Measurements from ENCODE around the gene ZNF100. TPM values are rescaled to one million over a fixed set of nuclear protein-coding genes. Genes with fewer than 3 reads are reported as not detected.

The ZNF100 gene
- total and polyA plus RNA-seq, 12 donors = 2.0 to 18.7 (median 9.6) TPM

GRCh38 chr19:21707065-21707464 is 60.3 kb downstream of the ZNF100 start:
- TF ChIP-seq CTCF (IDR thresholded peaks at IDR 0.05) = no peak
- no peak for TF ChIP-seq POLR2A (IDR thresholded peaks at IDR 0.05)
- H3K4me3 ChIP-seq = no peak overlapping the region
- intact Hi-C loops (cut with DNase I) = no loop called here
- no peaks in the 10 kb centered on the region for H3K4me1 ChIP-seq (replicated peaks in 1 of 2)
- 87 to 94% (median 89%) methylated on average over 4 of the region's 4 CpGs for WGBS, 4 donors
- no peaks in the 10 kb centered on the region for H3K36me3 ChIP-seq (replicated peaks in 1 of 2)
- H3K27ac ChIP-seq = no peak overlapping the region
- no peaks in the 10 kb centered on the region for H3K27me3 ChIP-seq
- DNase-seq = no peak
- no peaks in the 10 kb centered on the region for H3K9me3 ChIP-seq (replicated peaks in 1 of 3)

DNA sequence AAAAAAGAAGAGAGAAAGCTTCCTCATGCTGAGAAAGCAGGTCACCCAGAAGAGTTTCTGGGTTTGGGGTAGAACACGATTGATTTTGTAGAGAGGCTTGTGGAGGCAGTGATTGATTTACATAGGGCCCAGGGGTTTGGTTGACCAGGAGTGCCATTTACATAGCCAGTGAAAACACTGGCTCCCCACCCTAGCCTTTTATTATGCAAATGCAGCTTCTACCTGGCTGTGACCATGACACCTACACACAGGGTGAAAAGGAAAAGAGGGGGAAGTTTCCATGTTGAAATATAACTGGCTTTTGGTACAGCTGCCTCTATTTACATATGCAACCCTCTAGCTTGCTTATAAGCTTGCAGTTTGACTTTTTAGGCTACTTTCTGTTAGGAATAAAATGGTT is 62.0 kb downstream of the ZNF100 start:
- Histone ChIP-seq H3K9me3 (replicated peaks in 1 of 3) (no peaks in the 10 kb centered on the region), H3K36me3 (replicated peaks in 1 of 2) (no peaks in the 10 kb centered on the region), H3K27me3 (no peaks in the 10 kb centered on the region), H3K4me3 (no peak overlapping the region), H3K4me1 (replicated peaks in 1 of 2) (no peaks in the 10 kb centered on the region), H3K27ac (no peak overlapping the region)
- WGBS, 4 donors = 41 to 69% (median 54%) methylated on average over 1 of the region's 1 CpG
- DNase-seq = no peak
- intact Hi-C loops (cut with DNase I) = no loop called here
- no peak for TF ChIP-seq POLR2A (IDR thresholded peaks at IDR 0.05)
- TF ChIP-seq CTCF (IDR thresholded peaks at IDR 0.05) = no peak

- TF ChIP-seq POLR2A (IDR thresholded peaks at IDR 0.05) = no peak
- TF ChIP-seq CTCF (IDR thresholded peaks at IDR 0.05) = no peak
- Histone ChIP-seq H3K36me3 (replicated peaks in 1 of 2) (no peaks in the 10 kb centered on the region), H3K9me3 (replicated peaks in 1 of 3) (no peaks in the 10 kb centered on the region), H3K27me3 (no peaks in the 10 kb centered on the region), H3K4me3 (no peak overlapping the region), H3K4me1 (replicated peaks in 1 of 2) (no peaks in the 10 kb centered on the region), H3K27ac (no peak overlapping the region)
- intact Hi-C loops (cut with DNase I) = no loop called here
- no peak for DNase-seq
- WGBS, 4 donors = 40 to 63% (median 57%) methylated on average over 3 of the region's 3 CpGs
These were observed 63.1 kb downstream of the ZNF100 start for GRCh38 chr19:21704320-21704719.

- Histone ChIP-seq H3K27me3 (no peaks in the 10 kb centered on the region), H3K36me3 (replicated peaks in 1 of 2) (no peaks in the 10 kb centered on the region), H3K4me1 (replicated peaks in 1 of 2) (no peaks in the 10 kb centered on the region), H3K27ac (no peak overlapping the region), H3K9me3 (replicated peaks in 1 of 3) (no peaks in the 10 kb centered on the region), H3K4me3 (no peak overlapping the region)
- no peak for DNase-seq
- TF ChIP-seq CTCF (IDR thresholded peaks at IDR 0.05) = no peak
- TF ChIP-seq POLR2A (IDR thresholded peaks at IDR 0.05) = no peak
- intact Hi-C loops (cut with DNase I) = loop anchor here (5.0 to 10.0 kb wide), 3 partner anchors 214 to 497 kb away; no protein-coding TSS in a partner anchor
- 70 to 78% (median 74%) methylated on average over 3 of the region's 3 CpGs for WGBS, 4 donors
These were observed 68.2 kb downstream of the ZNF100 start for GRCh38 chr19:21699197-21699596.

Data from adrenal gland (tissue), 12 donors.